Activated CD4-positive, CD25-positive, alpha-beta regulatory T cell (primary cell): ENCODE results near the gene TEX19.
"Not testable (repeated sequence)": the region's sequence is repeated elsewhere in the genome, so short reads cannot be mapped to it uniquely, and the experiment has no call there.

Source experiments
- DNase-seq, 4 experiments: peaks; one replicate each; lab custom pipeline; 2025; lab: John Stamatoyannopoulos, UW

The TEX19 gene

DNA sequence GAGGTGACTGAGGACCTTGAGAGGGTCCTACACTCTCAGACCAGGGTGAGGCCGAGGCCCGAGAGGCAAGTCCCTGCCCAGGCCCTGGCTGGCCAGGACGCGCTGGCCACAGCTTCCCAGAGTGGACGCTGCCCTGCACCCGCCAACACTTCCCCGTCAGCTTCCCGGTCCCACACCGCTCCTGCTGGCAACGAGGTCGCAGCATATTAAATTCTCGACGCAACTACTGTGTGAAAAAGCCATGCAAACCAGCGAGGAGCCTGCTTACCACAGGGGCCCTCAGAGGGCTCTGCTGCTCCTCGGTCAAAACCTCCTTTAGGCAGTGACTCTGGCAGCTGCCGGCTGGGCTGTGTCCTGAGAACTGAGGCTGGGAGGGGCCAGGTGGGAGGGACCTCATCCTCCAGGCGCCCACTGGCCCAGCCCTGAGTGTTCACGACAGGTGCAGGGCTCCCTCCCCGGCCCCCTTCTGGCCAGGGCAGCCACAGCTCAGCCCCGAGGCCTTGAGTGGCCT lies 2.1 kb upstream of the TEX19 start:
- no peak for DNase-seq

GRCh38 chr17:82357394-82357793 lies 1.7 kb upstream of the TEX19 start:
- no peak for DNase-seq

- not testable (repeated sequence) for DNase-seq
Observed at GRCh38 chr17:82359451-82360074, 516 bp downstream of the TEX19 start.

- DNase-seq = no peak
Observed at GRCh38 chr17:82361885-82362633, 3.0 kb downstream of the TEX19 start.

- no peak for DNase-seq
Observed at GRCh38 chr17:82365606-82366295, 6.7 kb downstream of the TEX19 start.

GRCh38 chr17:82366749-82367148 lies 7.7 kb downstream of the TEX19 start:
- no peak for DNase-seq

GRCh38 chr17:82367724-82368524 lies 8.9 kb downstream of the TEX19 start:
- DNase-seq = no peak

DNA sequence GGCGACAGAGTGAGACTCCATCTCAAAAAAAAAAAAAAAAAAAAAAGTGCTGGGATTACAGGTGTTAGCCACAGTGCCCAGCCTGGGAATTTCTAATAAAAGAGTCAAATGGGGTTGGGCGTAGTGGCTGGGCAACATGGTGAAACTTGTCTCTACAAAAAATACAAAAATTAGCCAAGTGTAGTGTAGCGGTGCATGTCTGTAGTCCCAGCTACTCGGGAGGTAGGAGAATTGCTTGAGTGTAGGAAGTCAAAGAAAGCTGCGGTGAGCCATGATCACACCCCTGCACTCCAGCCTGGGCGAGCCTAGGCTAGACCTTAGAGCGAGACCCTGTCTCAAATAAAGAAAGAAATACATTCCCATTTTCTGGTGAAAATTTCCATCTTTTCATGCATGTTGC lies 10.2 kb downstream of the TEX19 start:
- DNase-seq = no peak

DNA sequence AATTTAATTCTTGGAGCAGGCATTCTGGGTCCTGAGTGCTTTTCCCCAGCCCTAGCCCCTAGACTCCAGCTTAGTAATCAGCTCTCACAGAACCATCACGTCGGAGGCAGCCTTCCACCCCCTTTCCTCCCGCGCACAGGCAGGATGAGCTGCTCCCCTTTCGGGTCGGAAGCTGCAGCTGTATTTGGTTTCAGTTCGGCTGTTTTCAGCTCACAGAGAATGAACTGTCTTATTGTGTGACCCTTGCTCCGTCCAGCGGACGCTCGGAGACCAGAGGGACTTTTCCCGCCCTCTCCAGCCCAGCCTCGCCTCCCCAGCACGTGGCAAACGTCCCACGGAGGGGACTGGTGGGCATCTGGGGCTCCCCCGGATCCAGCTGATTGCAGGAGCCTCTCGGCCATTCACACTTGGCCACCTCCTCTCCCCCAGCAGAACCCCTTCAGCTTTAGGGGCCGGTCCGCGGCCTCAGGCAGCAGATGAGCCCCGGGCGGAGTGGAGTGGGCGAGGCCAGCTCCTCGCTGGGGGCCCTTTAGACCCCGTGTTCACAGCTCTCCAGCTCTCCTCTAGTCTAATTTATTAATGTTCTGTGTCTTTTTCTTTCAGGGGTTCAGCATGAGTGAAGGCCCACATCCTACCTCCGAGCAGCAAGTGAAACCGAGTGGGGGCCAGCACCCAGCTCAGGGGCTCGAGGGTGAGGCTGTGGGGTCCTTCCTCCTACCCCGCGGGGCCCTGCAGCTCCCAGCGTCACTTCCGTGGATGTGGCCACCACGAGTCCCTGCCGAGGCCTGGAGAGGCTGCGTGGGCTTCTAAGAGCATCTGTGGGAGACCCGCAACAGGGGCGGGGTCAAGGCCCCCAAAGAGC lies 11.7 kb downstream of the TEX19 start:
- DNase-seq = no peak

DNA sequence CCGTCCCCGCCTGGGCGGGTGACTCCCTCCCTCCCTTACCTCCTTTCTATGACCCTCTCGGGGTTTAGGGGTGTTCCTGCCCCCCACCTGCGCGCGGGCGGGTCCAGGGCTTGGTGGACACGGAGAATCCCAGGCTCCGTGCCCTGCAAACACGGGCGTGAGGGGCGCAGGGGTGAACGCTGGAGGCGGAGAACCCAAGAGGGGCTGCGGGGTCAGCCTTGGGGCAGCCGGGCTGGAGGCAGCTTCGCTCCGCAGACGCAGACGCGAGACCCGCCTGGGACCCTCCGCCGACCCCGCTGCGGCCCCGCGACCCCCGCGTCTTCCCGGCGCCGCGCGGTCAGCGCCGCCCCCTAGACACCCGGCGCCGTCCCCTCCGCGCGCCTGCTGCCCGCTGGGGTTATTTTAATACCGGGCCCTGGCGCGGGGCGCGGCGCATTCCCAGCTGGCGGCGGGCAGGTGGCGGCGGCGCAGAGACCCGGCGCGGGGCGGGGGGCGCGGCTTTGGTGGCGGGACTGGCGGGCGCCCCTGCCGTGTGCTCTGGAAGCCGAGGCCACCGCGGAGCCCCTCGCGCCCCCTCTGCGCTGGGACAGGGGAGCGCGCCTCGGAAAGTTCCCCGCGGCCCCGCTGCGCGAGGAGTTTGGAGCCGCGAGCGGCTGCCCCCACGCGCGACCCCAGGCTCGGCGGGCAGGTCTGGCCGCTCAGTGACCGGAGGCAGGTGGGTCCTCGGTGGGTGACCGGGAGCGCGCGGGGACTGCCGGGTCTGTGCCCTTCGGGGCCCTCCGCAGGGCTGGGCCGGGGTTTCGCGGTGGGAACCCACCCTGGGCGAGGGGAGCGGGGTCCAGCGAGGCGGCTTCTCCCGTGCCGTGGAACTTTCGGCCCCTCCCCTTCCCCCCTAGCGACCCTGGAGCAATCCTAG lies 12.5 kb downstream of the TEX19 start, which contains the start of gene UTS2R:
Gene UTS2R, plus strand, starts transcription at position 433 of the 916 bp plus-strand sequence. CDS start 2,560 bp downstream, outside the sequence.
- no peak for DNase-seq

DNA sequence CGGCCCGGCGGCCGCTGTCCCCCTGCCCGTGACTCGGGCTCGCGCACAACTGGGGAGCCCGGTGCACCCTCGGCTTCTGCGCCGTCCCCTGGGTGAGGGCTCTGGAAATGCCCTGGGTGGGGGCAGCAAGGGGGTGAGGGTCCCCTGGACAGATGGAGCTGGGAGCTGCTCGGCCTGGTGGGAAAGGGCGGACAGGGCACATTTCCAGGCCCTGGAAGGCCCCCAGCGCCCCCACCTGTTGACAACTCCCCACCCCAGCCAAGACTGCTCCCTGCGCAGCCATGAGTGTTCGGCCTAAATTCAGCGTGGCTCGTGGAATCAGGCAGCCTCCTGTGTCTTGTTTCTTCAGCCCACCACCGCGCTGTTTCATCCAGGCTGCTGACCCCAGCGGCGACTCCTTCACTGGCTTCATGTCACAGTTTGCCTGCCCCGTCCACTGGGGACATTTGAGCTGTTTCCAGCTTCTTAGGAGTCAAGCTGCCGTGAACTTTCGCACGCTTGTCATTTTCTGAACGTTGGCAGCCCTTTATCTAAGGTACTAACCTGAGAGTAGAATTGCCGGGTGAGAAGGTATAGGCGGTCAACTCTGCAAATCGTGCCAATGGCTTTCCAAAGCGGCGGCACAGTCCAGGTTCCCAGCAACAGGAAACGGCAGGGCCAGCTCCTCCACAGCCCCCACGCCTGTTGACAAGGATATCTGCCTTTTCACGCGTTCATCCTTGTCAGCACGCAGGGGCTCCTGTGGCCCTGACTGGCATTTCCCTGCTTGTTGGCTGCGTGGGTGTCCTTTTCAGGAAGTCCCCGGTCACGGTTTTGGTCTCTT lies 13.4 kb downstream of the TEX19 start:
- DNase-seq = no peak

DNA sequence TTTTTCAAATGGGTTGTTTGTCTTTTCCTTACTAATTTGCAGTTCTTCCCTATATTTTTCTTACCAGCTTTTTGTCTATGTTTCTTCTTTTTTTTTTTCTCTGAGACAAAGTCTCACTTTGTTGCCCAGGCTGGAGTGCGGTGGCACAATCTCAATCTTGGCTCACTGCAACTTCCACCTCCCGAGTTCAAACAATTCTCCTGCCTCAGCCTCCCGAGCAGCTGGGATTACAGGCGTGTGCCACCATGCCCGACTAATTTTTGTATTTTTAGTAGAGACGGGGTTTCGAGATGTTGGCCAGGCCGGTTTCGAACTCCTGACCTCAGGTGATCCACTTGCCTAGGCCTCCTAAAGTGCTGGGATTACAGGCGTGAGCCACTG lies 14.0 kb downstream of the TEX19 start:
- not testable (repeated sequence) for DNase-seq

DNA sequence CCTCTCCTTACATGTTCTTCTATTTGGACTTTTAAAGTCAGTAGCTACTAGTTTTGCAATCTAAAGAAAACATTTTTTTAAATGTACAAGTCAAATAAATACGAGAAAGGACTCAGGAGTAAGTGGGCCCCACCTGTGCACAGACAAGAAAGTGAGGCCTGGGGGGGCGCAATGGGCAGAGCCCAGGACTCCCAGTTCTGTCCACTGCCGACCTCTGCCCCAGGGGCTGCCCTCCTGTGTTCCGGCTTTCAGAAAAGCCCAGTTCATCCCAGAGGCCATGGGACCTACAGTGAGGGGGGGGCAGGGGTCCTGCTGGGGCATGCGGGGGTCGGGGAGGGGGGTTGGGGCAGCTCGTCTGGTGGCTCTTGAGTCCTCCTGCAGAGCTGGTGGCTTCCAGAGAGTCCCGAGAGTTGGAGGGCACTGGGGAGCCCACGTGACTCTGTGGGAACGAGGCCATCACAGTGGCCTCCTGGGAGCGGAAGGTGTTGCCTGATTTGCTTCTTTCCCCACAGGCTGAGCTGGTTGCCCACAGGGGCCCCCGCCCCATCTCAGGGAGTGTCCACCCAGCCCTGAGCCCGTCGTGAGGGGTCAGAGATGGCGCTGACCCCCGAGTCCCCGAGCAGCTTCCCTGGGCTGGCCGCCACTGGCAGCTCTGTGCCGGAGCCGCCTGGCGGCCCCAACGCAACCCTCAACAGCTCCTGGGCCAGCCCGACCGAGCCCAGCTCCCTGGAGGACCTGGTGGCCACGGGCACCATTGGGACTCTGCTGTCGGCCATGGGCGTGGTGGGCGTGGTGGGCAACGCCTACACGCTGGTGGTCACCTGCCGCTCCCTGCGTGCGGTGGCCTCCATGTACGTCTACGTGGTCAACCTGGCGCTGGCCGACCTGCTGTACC lies 14.9 kb downstream of the TEX19 start:
- DNase-seq = no peak

DNA sequence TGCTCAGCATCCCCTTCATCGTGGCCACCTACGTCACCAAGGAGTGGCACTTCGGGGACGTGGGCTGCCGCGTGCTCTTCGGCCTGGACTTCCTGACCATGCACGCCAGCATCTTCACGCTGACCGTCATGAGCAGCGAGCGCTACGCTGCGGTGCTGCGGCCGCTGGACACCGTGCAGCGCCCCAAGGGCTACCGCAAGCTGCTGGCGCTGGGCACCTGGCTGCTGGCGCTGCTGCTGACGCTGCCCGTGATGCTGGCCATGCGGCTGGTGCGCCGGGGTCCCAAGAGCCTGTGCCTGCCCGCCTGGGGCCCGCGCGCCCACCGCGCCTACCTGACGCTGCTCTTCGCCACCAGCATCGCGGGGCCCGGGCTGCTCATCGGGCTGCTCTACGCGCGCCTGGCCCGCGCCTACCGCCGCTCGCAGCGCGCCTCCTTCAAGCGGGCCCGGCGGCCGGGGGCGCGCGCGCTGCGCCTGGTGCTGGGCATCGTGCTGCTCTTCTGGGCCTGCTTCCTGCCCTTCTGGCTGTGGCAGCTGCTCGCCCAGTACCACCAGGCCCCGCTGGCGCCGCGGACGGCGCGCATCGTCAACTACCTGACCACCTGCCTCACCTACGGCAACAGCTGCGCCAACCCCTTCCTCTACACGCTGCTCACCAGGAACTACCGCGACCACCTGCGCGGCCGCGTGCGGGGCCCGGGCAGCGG lies 15.7 kb downstream of the TEX19 start:
- DNase-seq = no peak

DNA sequence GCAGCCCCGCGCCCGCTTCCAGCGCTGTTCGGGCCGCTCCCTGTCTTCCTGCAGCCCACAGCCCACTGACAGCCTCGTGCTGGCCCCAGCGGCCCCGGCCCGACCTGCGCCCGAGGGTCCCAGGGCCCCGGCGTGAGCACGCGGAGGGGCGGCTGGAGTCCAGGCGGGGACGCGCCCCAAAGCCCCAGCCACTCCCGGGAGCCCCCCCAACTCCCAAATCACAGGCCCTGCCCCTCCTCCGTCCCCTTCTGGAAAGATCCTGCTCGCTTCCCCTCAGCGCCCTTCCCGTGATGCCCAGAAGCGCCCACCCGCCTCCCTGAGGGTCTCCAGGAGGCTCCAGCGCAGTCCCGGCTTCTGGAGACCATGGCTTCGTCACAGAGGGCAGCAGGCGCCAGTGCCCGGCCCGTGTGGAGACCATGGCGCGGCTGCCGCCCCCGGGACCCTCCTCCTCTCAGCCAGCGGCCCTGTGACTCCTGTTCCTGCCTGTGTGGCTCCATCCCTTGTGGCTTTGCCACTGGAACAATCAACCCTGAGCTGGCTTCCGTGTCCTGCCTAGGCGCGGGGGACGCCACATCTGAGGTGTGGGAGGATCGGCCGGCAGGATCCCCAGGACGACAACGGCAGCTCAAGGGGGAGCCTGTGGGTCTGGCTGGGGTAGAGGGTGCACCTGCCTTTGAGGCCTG lies 16.5 kb downstream of the TEX19 start:
- DNase-seq = no peak

- no peak for DNase-seq
Observed at GRCh38 chr17:82376042-82376730, 17.1 kb downstream of the TEX19 start.
